A673 (cell line): ENCODE measurements around the gene MLST8. TPM values are rescaled to one million over a fixed set of nuclear protein-coding genes. Genes with fewer than 3 reads are reported as not detected.

Source experiments
- BruUV-seq: library from RNA; stranded (reverse); fragments of 400-500 nt; replicated peaks from 2 replicates; lab custom pipeline; 2021; lab: Mats Ljungman, UMichigan
- CTCF ChIA-PET: fragments of 300-600 bp; sonication (Branson Sonifier 250); formaldehyde crosslinking; loops from one replicate; lab custom pipeline; 2022; ENCODE audit warnings: antibody characterized with exemption; lab: Charles Lee
- POLR2A ChIA-PET: fragments of 300-600 bp; sonication (Branson Sonifier 250); formaldehyde crosslinking; loops from one replicate; lab custom pipeline; 2022; ENCODE audit warnings: antibody characterized with exemption; ENCODE audit not compliant: low non-redundant PET; lab: Charles Lee
- DNase-seq: peaks from one replicate; pipeline ENCODE4 v3.0.0-alpha.2; 2015; ENCODE audit warnings: low spot score
- H3K27ac ChIP-seq: fragments of 200-600 bp; sonication (generic); 2 replicates; pipeline ENCODE4 v1.5.1; 2016; ENCODE audit warnings: mixed run types, low read depth, mild to moderate bottlenecking, mixed read lengths, antibody characterized with exemption, low read length; ENCODE audit not compliant: poor library complexity, severe bottlenecking
- H3K27me3 ChIP-seq: fragments of 200-600 bp; sonication (generic); replicated peaks from 2 replicates; pipeline ENCODE4 v1.6.1; 2017; ENCODE audit warnings: mixed run types, low read depth, mild to moderate bottlenecking, mixed read lengths, antibody characterized with exemption, low read length; ENCODE audit not compliant: insufficient read depth, poor library complexity
- H3K36me3 ChIP-seq: fragments of 200-600 bp; sonication (generic); 2 replicates; pipeline ENCODE4 v1.6.1; 2016; ENCODE audit warnings: mixed run types, mild to moderate bottlenecking, mixed read lengths, antibody characterized with exemption, low read length; ENCODE audit not compliant: insufficient read depth, poor library complexity, severe bottlenecking
- H3K4me1 ChIP-seq: fragments of 200-600 bp; sonication (generic); 2 replicates; pipeline ENCODE4 v1.6.1; 2017; ENCODE audit warnings: mixed run types, mild to moderate bottlenecking, mixed read lengths, antibody characterized with exemption, low read length; ENCODE audit not compliant: insufficient read depth, poor library complexity, severe bottlenecking
- H3K4me3 ChIP-seq: fragments of 200-600 bp; sonication (generic); 2 replicates; pipeline ENCODE4 v1.5.1; 2016; ENCODE audit warnings: low read depth, mixed run types, mild to moderate bottlenecking, mixed read lengths, low read length; ENCODE audit not compliant: poor library complexity, severe bottlenecking
- H3K9me3 ChIP-seq: fragments of 200-600 bp; sonication (generic); 2 replicates; pipeline ENCODE4 v1.6.1; 2016; ENCODE audit warnings: mixed run types, low read depth, mild to moderate bottlenecking, mixed read lengths, antibody characterized with exemption, low read length; ENCODE audit not compliant: poor library complexity, severe bottlenecking
- CTCF ChIP-seq: fragments of 300-800, 200-600 bp; sonication (generic); conservative IDR thresholded peaks from 2 replicates; pipeline ENCODE4 v1.5.1; 2017; ENCODE audit warnings: low read depth, mild to moderate bottlenecking, antibody characterized with exemption, low read length, moderate library complexity, mixed read lengths
- EZH2 ChIP-seq: fragments of 200-600 bp; sonication (generic); IDR thresholded peaks from 2 replicates; pipeline ENCODE4 v1.6.1; 2017; ENCODE audit warnings: borderline replicate concordance, low read depth, mild to moderate bottlenecking, mixed read lengths, antibody characterized with exemption, low read length; ENCODE audit not compliant: poor library complexity, severe bottlenecking
- intact Hi-C: fragments of 100-400 bp; cut with micrococcal nuclease; formaldehyde crosslinking; loops from one replicate; pipeline ENCODE4 v1.10.0; 2022; ENCODE audit not compliant: unreplicated experiment
- total RNA-seq: library from RNA; stranded (reverse); gene quantifications from 2 replicates; pipeline ENCODE4 v1.2.3, GENCODE V29; 2021

MLST8 gene
- total RNA-seq, 1 experiment from 2014 or later = 58.3 TPM

DNA sequence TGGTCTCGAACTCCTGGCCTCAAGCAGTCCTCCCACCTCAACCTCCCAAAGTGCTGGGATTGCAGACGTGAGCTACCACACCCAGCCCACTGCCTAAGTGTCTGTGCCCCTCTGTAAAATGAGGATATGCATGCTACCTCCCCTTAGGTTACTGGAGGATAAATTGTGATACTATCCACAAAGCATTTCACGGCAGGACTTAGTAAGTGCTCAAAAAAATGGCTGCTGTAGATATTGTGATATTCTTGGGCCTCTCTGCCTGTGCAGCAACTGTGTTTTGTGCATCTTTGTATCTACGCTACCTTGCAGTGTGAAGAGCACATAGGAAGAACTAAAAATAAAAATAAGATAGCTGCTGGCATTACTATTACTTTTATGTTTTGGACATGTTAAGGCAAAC, 7.0 kb upstream of the MLST8 start:
- no peak overlapping the region for H3K4me3 ChIP-seq
- peaks cover 26% of the 10 kb centered on the region for H3K27me3 ChIP-seq
- no TSS peak for BruUV-seq
- TF ChIP-seq CTCF (no peak), EZH2 (no peak)
- ChIA-PET POLR2A (no interaction called here), CTCF (interaction anchor here (0.6 kb wide), 1 partner anchor 9 kb away, joined by 3 read pairs; no protein-coding TSS in a partner anchor)
- peaks cover 7% of the 10 kb centered on the region for H3K4me1 ChIP-seq
- no peaks in the 10 kb centered on the region for H3K36me3 ChIP-seq
- H3K27ac ChIP-seq = no peak overlapping the region
- no peak for DNase-seq
- no peaks in the 10 kb centered on the region for H3K9me3 ChIP-seq
- intact Hi-C loops = no loop called here

DNA sequence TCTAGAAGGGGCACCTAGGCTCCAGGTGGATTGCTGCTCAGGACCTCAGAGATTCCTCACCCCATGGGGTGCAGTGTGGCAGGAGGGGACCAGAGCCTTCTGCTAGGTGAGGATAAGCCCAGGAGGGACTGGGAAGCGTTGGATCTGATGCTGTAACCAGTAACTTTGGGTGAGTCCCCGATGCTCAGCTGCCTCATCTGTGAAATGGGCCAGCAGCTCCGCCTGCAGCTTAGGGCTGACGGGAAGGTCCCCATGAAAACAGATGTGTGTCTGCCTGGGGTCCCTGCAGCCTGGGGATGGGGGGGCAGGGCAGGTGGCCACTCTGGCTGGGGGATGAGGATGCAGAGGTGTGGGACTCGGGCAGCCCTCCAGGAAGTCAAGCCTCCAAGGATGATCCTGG, 6.2 kb upstream of the MLST8 start:
- no peaks in the 10 kb centered on the region for H3K36me3 ChIP-seq
- BruUV-seq = no TSS peak
- H3K9me3 ChIP-seq = no peaks in the 10 kb centered on the region
- POLR2A ChIA-PET = no interaction called here
- no peak for DNase-seq
- TF ChIP-seq CTCF (no peak), EZH2 (no peak)
- intact Hi-C loops = no loop called here
- no peak overlapping the region for H3K4me3 ChIP-seq
- CTCF ChIA-PET = interaction anchor here (0.6 kb wide), 1 partner anchor 10 kb away, joined by 3 read pairs; no protein-coding TSS in a partner anchor
- H3K4me1 ChIP-seq = peaks cover 7% of the 10 kb centered on the region
- H3K27me3 ChIP-seq = peaks cover 26% of the 10 kb centered on the region
- H3K27ac ChIP-seq = no peak overlapping the region

GRCh38 chr16:2199621-2200139, 5.6 kb upstream of the MLST8 start:
- H3K27me3 ChIP-seq = peaks cover 26% of the 10 kb centered on the region
- TF ChIP-seq EZH2 (no peak), CTCF (no peak)
- no peak for DNase-seq
- H3K27ac ChIP-seq = no peak overlapping the region
- ChIA-PET POLR2A (no interaction called here), CTCF (no interaction called here)
- intact Hi-C loops = no loop called here
- peaks cover 7% of the 10 kb centered on the region for H3K4me1 ChIP-seq
- no TSS peak for BruUV-seq
- H3K36me3 ChIP-seq = no peaks in the 10 kb centered on the region
- no peaks in the 10 kb centered on the region for H3K9me3 ChIP-seq
- H3K4me3 ChIP-seq = no peak overlapping the region
